H1 (cell line): ENCODE results near the gene GOLGA2. TPM values are rescaled to one million over a fixed set of nuclear protein-coding genes. Genes with fewer than 3 reads are reported as not detected.

Source experiments
- CTCF ChIA-PET: fragments of 300-600 bp; sonication (Branson Sonifier 250); formaldehyde crosslinking; loops from one replicate; lab custom pipeline; 2021; ENCODE audit not compliant: partially characterized antibody; lab: Charles Lee
- POLR2A ChIA-PET: fragments of 300-600 bp; sonication (Branson Sonifier 250); formaldehyde crosslinking; loops from one replicate; lab custom pipeline; 2021; ENCODE audit warnings: inconsistent platforms; ENCODE audit not compliant: partially characterized antibody; lab: Charles Lee
- DNase-seq, 2 experiments: peaks; one replicate each; pipeline versions ENCODE4 v3.0.0 to v3.0.0-alpha.2; 2010 to 2022; ENCODE audit warnings: low spot score in 2 of 2, low read depth in 1 of 2, mixed read lengths in 1 of 2
- FAIRE-seq: peaks from 2 replicates; lab custom pipeline; 2011; peaks lifted over from hg19 to GRCh38; lab: Jason Lieb, UNC
- H2AFZ ChIP-seq: 2 replicates; pipeline ENCODE4 v1.8.1; 2012; ENCODE audit warnings: low read length, inconsistent platforms
- H2AK5ac ChIP-seq: 2 replicates; pipeline ENCODE4 v1.6.1; 2013; ENCODE audit warnings: low read depth, low read length
- H2BK120ac ChIP-seq: replicated peaks from 2 replicates; pipeline ENCODE3; 2013; ENCODE audit warnings: low read depth, low read length, inconsistent platforms
- H2BK12ac ChIP-seq: 2 replicates; pipeline ENCODE4 v1.6.1; 2013; ENCODE audit warnings: low read depth, low read length
- H2BK15ac ChIP-seq: 2 replicates; pipeline ENCODE4 v1.6.1; 2013; ENCODE audit warnings: low read length
- H2BK20ac ChIP-seq: 2 replicates; pipeline ENCODE4 v1.6.1; 2013; ENCODE audit warnings: low read length
- H2BK5ac ChIP-seq: 2 replicates; pipeline ENCODE4 v1.6.1; 2013; ENCODE audit warnings: low read depth, low read length
- H3K14ac ChIP-seq: 2 replicates; pipeline ENCODE4 v1.6.1; 2013; ENCODE audit warnings: inconsistent platforms; ENCODE audit not compliant: insufficient read length
- H3K18ac ChIP-seq: 2 replicates; pipeline ENCODE4 v1.6.1; 2013; ENCODE audit warnings: low read length; ENCODE audit errors: extremely low read depth
- H3K23ac ChIP-seq: 2 replicates; pipeline ENCODE4 v1.6.1; 2013; ENCODE audit warnings: inconsistent platforms; ENCODE audit not compliant: insufficient read length
- H3K23me2 ChIP-seq: 2 replicates; pipeline ENCODE4 v1.6.1; 2013; ENCODE audit warnings: low read depth, low read length
- H3K27ac ChIP-seq: 2 replicates; pipeline ENCODE4 v1.6.1; 2011; ENCODE audit warnings: low read depth, low read length, inconsistent platforms
- H3K27me3 ChIP-seq, 4 experiments: replicated peaks in 1 of 4; 1 replicate in 1 of 4; 2 replicates in 3 of 4; pipeline versions ENCODE4 v1.6.1 to v1.8.1; 2011 to 2013; ENCODE audit warnings: low read length in 3 of 4, mild to moderate bottlenecking in 3 of 4, inconsistent platforms in 2 of 4, mixed read lengths in 2 of 4, moderate library complexity in 1 of 4; ENCODE audit not compliant: control insufficient read depth in 3 of 4, insufficient read depth in 3 of 4; ENCODE audit errors: extremely low read depth in 1 of 4
- H3K36me3 ChIP-seq, 4 experiments: 2 replicates each; pipeline versions ENCODE4 v1.6.1 to v1.8.1; 2011 to 2013; ENCODE audit warnings: mild to moderate bottlenecking in 4 of 4, low read length in 3 of 4, moderate library complexity in 2 of 4, control low read depth in 1 of 4, inconsistent platforms in 1 of 4; ENCODE audit not compliant: insufficient read depth in 4 of 4, control insufficient read depth in 2 of 4
- H3K4ac ChIP-seq: replicated peaks from 2 replicates; pipeline ENCODE3; 2013; ENCODE audit warnings: low read length, low read depth, mixed read lengths, inconsistent platforms; ENCODE audit not compliant: insufficient read length
- H3K4me1 ChIP-seq, 4 experiments: replicated peaks in 1 of 4; 1 replicate in 1 of 4; 2 replicates in 3 of 4; pipeline versions ENCODE4 v1.6.1 to v1.8.1; 2011 to 2013; ENCODE audit warnings: low read length in 3 of 4, inconsistent platforms in 2 of 4, mixed read lengths in 1 of 4; ENCODE audit not compliant: insufficient read depth in 4 of 4, control insufficient read depth in 3 of 4
- H3K4me2 ChIP-seq, 2 experiments: 2 replicates each; pipeline versions ENCODE4 v1.6.1 to v1.8.1; 2011 to 2013; ENCODE audit warnings: low read depth in 2 of 2, low read length in 2 of 2, control low read depth in 1 of 2, inconsistent platforms in 1 of 2, mild to moderate bottlenecking in 1 of 2; ENCODE audit not compliant: insufficient read depth in 1 of 2
- H3K4me3 ChIP-seq, 4 experiments: fragments of 200-600, 300-600 bp in 1 of 4; sonication (generic), shearing (Covaris generic), sonication (Bioruptor Twin) in 1 of 4; 2 replicates each; pipeline versions ENCODE4 v1.5.1 to v1.8.1; 2011 to 2016; ENCODE audit warnings: low read length in 4 of 4, low read depth in 3 of 4, control low read depth in 2 of 4, inconsistent platforms in 2 of 4, mild to moderate bottlenecking in 2 of 4, mixed read lengths in 1 of 4, moderate library complexity in 1 of 4; ENCODE audit not compliant: insufficient read depth in 2 of 4; ENCODE audit errors: extremely low read depth in 1 of 4
- H3K56ac ChIP-seq: replicated peaks from 2 replicates; pipeline ENCODE3; 2013; ENCODE audit warnings: low read depth, mild to moderate bottlenecking, mixed read lengths, low read length, inconsistent platforms; ENCODE audit not compliant: insufficient read length
- H3K79me1 ChIP-seq: 2 replicates; pipeline ENCODE4 v1.6.1; 2013; ENCODE audit warnings: low read depth, low read length, control low read depth
- H3K79me2 ChIP-seq, 2 experiments: 2 replicates each; pipeline versions ENCODE4 v1.6.1 to v1.8.1; 2012 to 2013; ENCODE audit warnings: low read length in 2 of 2, mild to moderate bottlenecking in 2 of 2, inconsistent platforms in 1 of 2; ENCODE audit not compliant: insufficient read depth in 2 of 2, control insufficient read depth in 1 of 2
- H3K9ac ChIP-seq, 4 experiments: replicated peaks in 1 of 4; 1 replicate in 1 of 4; 2 replicates in 3 of 4; pipeline versions ENCODE4 v1.6.1 to v1.8.1; 2011 to 2013; ENCODE audit warnings: low read depth in 3 of 4, low read length in 3 of 4, control low read depth in 2 of 4, mild to moderate bottlenecking in 2 of 4, moderate library complexity in 2 of 4, inconsistent platforms in 1 of 4; ENCODE audit errors: extremely low read depth in 1 of 4
- H3K9me3 ChIP-seq, 2 experiments: 2 replicates each; pipeline versions ENCODE4 v1.6.1 to v1.8.1; 2012 to 2013; ENCODE audit warnings: mild to moderate bottlenecking in 2 of 2, moderate library complexity in 2 of 2, control low read depth in 1 of 2, inconsistent platforms in 1 of 2, low read depth in 1 of 2, low read length in 1 of 2, mixed read lengths in 1 of 2; ENCODE audit not compliant: insufficient read depth in 2 of 2
- H4K20me1 ChIP-seq, 2 experiments: replicated peaks in 1 of 2; 2 replicates each; pipeline versions ENCODE3 to v1.8.1; 2011 to 2013; ENCODE audit warnings: inconsistent platforms in 2 of 2, low read length in 2 of 2, mild to moderate bottlenecking in 1 of 2; ENCODE audit not compliant: insufficient read depth in 2 of 2, control insufficient read depth in 1 of 2
- H4K5ac ChIP-seq: 2 replicates; pipeline ENCODE4 v1.6.1; 2013; ENCODE audit warnings: low read length, low read depth, mixed read lengths, inconsistent platforms; ENCODE audit not compliant: insufficient read length
- H4K8ac ChIP-seq: 2 replicates; pipeline ENCODE4 v1.8.0; 2013; ENCODE audit warnings: mild to moderate bottlenecking, moderate library complexity, low read length, inconsistent platforms; ENCODE audit not compliant: insufficient read depth; ENCODE audit errors: extremely low read depth
- H4K91ac ChIP-seq: replicated peaks from 2 replicates; pipeline ENCODE3; 2013; ENCODE audit warnings: low read length, mixed read lengths, inconsistent platforms; ENCODE audit not compliant: insufficient read length
- FOSL1 ChIP-seq: IDR thresholded peaks from 2 replicates; pipeline ENCODE4 v1.6.1; 2011; ENCODE audit warnings: mild to moderate bottlenecking, low read depth, low read length, moderate library complexity; ENCODE audit not compliant: insufficient read depth
- JUN ChIP-seq: IDR thresholded peaks from 2 replicates; pipeline ENCODE4 v1.6.1; 2011; ENCODE audit warnings: low read depth, mild to moderate bottlenecking, improper control_type of control experiment, low read length
- POU5F1 ChIP-seq: IDR thresholded peaks from 2 replicates; pipeline ENCODE4 v1.6.1; 2011; ENCODE audit warnings: low read depth, mild to moderate bottlenecking, low read length, moderate library complexity
- SIX5 ChIP-seq: IDR thresholded peaks from 2 replicates; pipeline ENCODE4 v1.6.1; 2011; ENCODE audit warnings: mild to moderate bottlenecking, low read depth, low read length
- WGBS, 2 experiments: shearing (Covaris generic) in 1 of 2; methylation state at CpG; one replicate each; pipeline versions ENCODE4 v1.1.6 to v1.1.7; 2013 to 2015; ENCODE audit warnings: low lambda C conversion rate in 2 of 2, mixed read lengths in 2 of 2, inconsistent platforms in 1 of 2, low coverage in 1 of 2, missing lambda C conversion rate in 1 of 2; ENCODE audit not compliant: insufficient replicate concordance in 2 of 2, insufficient coverage in 1 of 2, insufficient read length in 1 of 2; ENCODE audit errors: extremely low coverage in 1 of 2, missing lambda C conversion rate in 1 of 2; 5-methylcytosine and 5-hydroxymethylcytosine counted together
- polyA plus RNA-seq, 7 experiments: library from polyadenylated mRNA; depleted of rRNA in 3 of 7; stranded (reverse) in 5 of 7; unstranded in 2 of 7; fragments of >200 nt in 5 of 7; fragments of 200-250 nt in 2 of 7; gene quantifications; 1 replicate in 5 of 7; 2 replicates in 1 of 7; 4 replicates in 1 of 7; pipeline versions ENCODE4 v1.2.1 to v1.2.3, GENCODE V29; 2011 to 2013; ENCODE audit warnings: missing spikeins in 2 of 7, mixed read lengths in 2 of 7
- total RNA-seq: library from RNA; stranded (reverse); fragmentation: NEBNext Ultra II Directional; extraction: Animal tissue kit (Norgen Biotek cat#: 25700); gene quantifications from 2 replicates; pipeline ENCODE4 v1.2.1, GENCODE V29; 2021

GOLGA2 gene
- total and polyA plus RNA-seq, 2 of the 8 experiments (the other 6 are each of a cell fraction or from before 2014, with no cell fraction given) = 13.1 to 43.6 TPM

- Histone ChIP-seq H4K91ac (no peak overlapping the region), H2BK5ac (no peak overlapping the region), H4K5ac (no peak overlapping the region), H3K27ac (no peak overlapping the region), H3K4ac (no peak overlapping the region), H3K4me1 (peaks cover 3 to 9% (median 6%) of the 10 kb centered on the region in 4 experiments; a peak in 6 of 7 replicates), H3K18ac (no peak overlapping the region), H3K14ac (no peak overlapping the region), H3K9ac (no peak overlapping the region), H3K79me2 (peaks cover 0 to 3% of the 10 kb centered on the region in 2 experiments; a peak in 1 of 4 replicates), H3K79me1 (no peaks in the 10 kb centered on the region; the same call in 1 of the 2 replicates), H3K9me3 (no peaks in the 10 kb centered on the region), H2BK12ac (no peak overlapping the region), H2BK120ac (no peak overlapping the region), H3K36me3 (no peaks in the 10 kb centered on the region), H3K4me3 (no peak overlapping the region), H4K20me1 (peaks cover 0 to 9% of the 10 kb centered on the region in 2 experiments), H3K23me2 (peaks cover 6% of the 10 kb centered on the region; the same call in 1 of the 2 replicates), H2AFZ (no peak overlapping the region), H4K8ac (no peak overlapping the region), H3K23ac (no peak overlapping the region), H3K27me3 (no peaks in the 10 kb centered on the region), H2BK20ac (no peak overlapping the region), H3K56ac (no peak overlapping the region), H3K4me2 (no peak overlapping the region), H2BK15ac (no peak overlapping the region), H2AK5ac (no peak overlapping the region)
- POLR2A ChIA-PET = interaction anchor here (1.0 to 2.1 kb wide), 3 partner anchors 9 to 16 kb away, joined by 3 to 14 read pairs (median 5); no protein-coding TSS in a partner anchor
- no peak for FAIRE-seq
- DNase-seq = no peak
- CTCF ChIA-PET = interaction anchor here (1.5 to 2.3 kb wide), 2 partner anchors 9 to 46 kb away, joined by 3 to 14 read pairs; no protein-coding TSS in a partner anchor
- 92% methylated on average over 7 of the region's 7 CpGs; no CpG with 5 or more reads in 1 of the 2 experiments for WGBS, 2 experiments
- TF ChIP-seq SIX5 = no peak
- no peak for TF ChIP-seq FOSL1
- TF ChIP-seq JUN = no peak
- TF ChIP-seq POU5F1 = no peak
These were observed 67.4 kb downstream of the GOLGA2 start for GRCh38 chr9:128208386-128208785.
